ENCODE results near the gene FKBP10. TPM values are rescaled to one million over a fixed set of nuclear protein-coding genes. Genes with fewer than 3 reads are reported as not detected.

Gene FKBP10
- 108 TPM for polyA plus RNA-seq (2013, experiment 1 of 2)
- 105 TPM for polyA plus RNA-seq (2013, experiment 2 of 2)

GRCh38 chr17:41812381-41813151 is at the start of gene FKBP10:
Gene FKBP10 (plus strand): TSS chr17:41813004. CDS start chr17:41813035, 31 bp downstream.
- peaks cover 9% of the 10 kb centered on the region; the same call in 1 of the 2 replicates for H3K27me3 ChIP-seq (ENCODE audit: insufficient read depth, low read length)
- H3K9me3 ChIP-seq (ENCODE audit: insufficient read depth, low read depth, low read length): no peaks in the 10 kb centered on the region
- H3K4me3 ChIP-seq (ENCODE audit: low read length): peak within 1 kb of the TSS; percentile 81
- H3K4me1 ChIP-seq (ENCODE audit: insufficient read depth, low read length): peaks cover 11% of the 10 kb centered on the region
- WGBS: under 1% methylated on average over 29 of the region's 35 CpGs
- H3K9ac ChIP-seq (ENCODE audit: low read depth, low read length): peak within 1 kb of the TSS; percentile 78
- H3K27ac ChIP-seq (ENCODE audit: low read depth, low read length): peak within 1 kb of the TSS; percentile 73
- peaks cover 12% of the 10 kb centered on the region for H3K36me3 ChIP-seq (ENCODE audit: insufficient read depth, low read length)

- WGBS: 97% methylated on average over 8 of the region's 8 CpGs
- Histone ChIP-seq H3K27ac (ENCODE audit: low read depth, low read length) (no peak overlapping the region), H3K36me3 (ENCODE audit: insufficient read depth, low read length) (peaks cover 80% of the 10 kb centered on the region), H3K9ac (ENCODE audit: low read depth, low read length) (no peak overlapping the region), H3K9me3 (ENCODE audit: insufficient read depth, low read depth, low read length) (no peaks in the 10 kb centered on the region), H3K27me3 (ENCODE audit: insufficient read depth, low read length) (no peaks in the 10 kb centered on the region), H3K4me3 (ENCODE audit: low read length) (no peak overlapping the region), H3K4me1 (ENCODE audit: insufficient read depth, low read length) (no peaks in the 10 kb centered on the region)
Measured at GRCh38 chr17:41763327-41763726, 49.5 kb upstream of the FKBP10 start.

- H3K4me3 ChIP-seq (ENCODE audit: low read length): no peak overlapping the region
- H3K4me1 ChIP-seq (ENCODE audit: insufficient read depth, low read length): no peaks in the 10 kb centered on the region
- H3K9me3 ChIP-seq (ENCODE audit: insufficient read depth, low read depth, low read length): no peaks in the 10 kb centered on the region
- peaks cover 86% of the 10 kb centered on the region for H3K36me3 ChIP-seq (ENCODE audit: insufficient read depth, low read length)
- H3K27ac ChIP-seq (ENCODE audit: low read depth, low read length): no peak overlapping the region
- no peaks in the 10 kb centered on the region for H3K27me3 ChIP-seq (ENCODE audit: insufficient read depth, low read length)
- H3K9ac ChIP-seq (ENCODE audit: low read depth, low read length): no peak overlapping the region
Measured at GRCh38 chr17:41766135-41766534, 46.7 kb upstream of the FKBP10 start.

- 96% methylated on average over 18 of the region's 18 CpGs for WGBS
- Histone ChIP-seq H3K27ac (ENCODE audit: low read depth, low read length) (no peak overlapping the region), H3K4me3 (ENCODE audit: low read length) (no peak overlapping the region), H3K4me1 (ENCODE audit: insufficient read depth, low read length) (peaks cover 8% of the 10 kb centered on the region), H3K9ac (ENCODE audit: low read depth, low read length) (no peak overlapping the region), H3K9me3 (ENCODE audit: insufficient read depth, low read depth, low read length) (no peaks in the 10 kb centered on the region), H3K27me3 (ENCODE audit: insufficient read depth, low read length) (no peaks in the 10 kb centered on the region), H3K36me3 (ENCODE audit: insufficient read depth, low read length) (peaks cover 83% of the 10 kb centered on the region)
Measured at GRCh38 chr17:41767324-41768042, 45.3 kb upstream of the FKBP10 start.

- Histone ChIP-seq H3K9me3 (ENCODE audit: insufficient read depth, low read depth, low read length) (no peaks in the 10 kb centered on the region), H3K27me3 (ENCODE audit: insufficient read depth, low read length) (no peaks in the 10 kb centered on the region), H3K4me1 (ENCODE audit: insufficient read depth, low read length) (peaks cover 19% of the 10 kb centered on the region), H3K9ac (ENCODE audit: low read depth, low read length) (no peak overlapping the region), H3K36me3 (ENCODE audit: insufficient read depth, low read length) (peaks cover 74% of the 10 kb centered on the region), H3K27ac (ENCODE audit: low read depth, low read length) (no peak overlapping the region), H3K4me3 (ENCODE audit: low read length) (no peak overlapping the region)
- 96% methylated on average over 23 of the region's 23 CpGs for WGBS
Measured at GRCh38 chr17:41768682-41769288, 44.0 kb upstream of the FKBP10 start.

GRCh38 chr17:41769346-41769862 is 43.4 kb upstream of the FKBP10 start:
- Histone ChIP-seq H3K9me3 (ENCODE audit: insufficient read depth, low read depth, low read length) (no peaks in the 10 kb centered on the region), H3K9ac (ENCODE audit: low read depth, low read length) (no peak overlapping the region), H3K36me3 (ENCODE audit: insufficient read depth, low read length) (peaks cover 70% of the 10 kb centered on the region), H3K27ac (ENCODE audit: low read depth, low read length) (no peak overlapping the region), H3K27me3 (ENCODE audit: insufficient read depth, low read length) (no peaks in the 10 kb centered on the region), H3K4me3 (ENCODE audit: low read length) (no peak overlapping the region), H3K4me1 (ENCODE audit: insufficient read depth, low read length) (peaks cover 21% of the 10 kb centered on the region)
- 94% methylated on average over 16 of the region's 16 CpGs for WGBS

- Histone ChIP-seq H3K27ac (ENCODE audit: low read depth, low read length) (no peak overlapping the region), H3K36me3 (ENCODE audit: insufficient read depth, low read length) (peaks cover 65% of the 10 kb centered on the region), H3K9me3 (ENCODE audit: insufficient read depth, low read depth, low read length) (no peaks in the 10 kb centered on the region), H3K4me3 (ENCODE audit: low read length) (no peak overlapping the region), H3K9ac (ENCODE audit: low read depth, low read length) (no peak overlapping the region), H3K4me1 (ENCODE audit: insufficient read depth, low read length) (peaks cover 22% of the 10 kb centered on the region), H3K27me3 (ENCODE audit: insufficient read depth, low read length) (no peaks in the 10 kb centered on the region)
- WGBS: 94% methylated on average over 3 of the region's 3 CpGs
Measured at GRCh38 chr17:41769985-41770384, 42.8 kb upstream of the FKBP10 start.

- Histone ChIP-seq H3K9ac (ENCODE audit: low read depth, low read length) (no peak overlapping the region), H3K27ac (ENCODE audit: low read depth, low read length) (peak overlapping the region; percentile 49; the same call in 1 of the 2 replicates), H3K4me3 (ENCODE audit: low read length) (no peak overlapping the region), H3K36me3 (ENCODE audit: insufficient read depth, low read length) (peaks cover 51% of the 10 kb centered on the region), H3K27me3 (ENCODE audit: insufficient read depth, low read length) (no peaks in the 10 kb centered on the region), H3K9me3 (ENCODE audit: insufficient read depth, low read depth, low read length) (no peaks in the 10 kb centered on the region), H3K4me1 (ENCODE audit: insufficient read depth, low read length) (peaks cover 35% of the 10 kb centered on the region)
- 91% methylated on average over 17 of the region's 17 CpGs for WGBS
Measured at GRCh38 chr17:41771389-41772206, 41.2 kb upstream of the FKBP10 start.

GRCh38 chr17:41772218-41772585 is 40.6 kb upstream of the FKBP10 start:
- Histone ChIP-seq H3K36me3 (ENCODE audit: insufficient read depth, low read length) (peaks cover 45% of the 10 kb centered on the region), H3K27ac (ENCODE audit: low read depth, low read length) (peak overlapping the region; percentile 49), H3K9me3 (ENCODE audit: insufficient read depth, low read depth, low read length) (no peaks in the 10 kb centered on the region), H3K4me3 (ENCODE audit: low read length) (no peak overlapping the region), H3K4me1 (ENCODE audit: insufficient read depth, low read length) (peaks cover 36% of the 10 kb centered on the region), H3K27me3 (ENCODE audit: insufficient read depth, low read length) (no peaks in the 10 kb centered on the region), H3K9ac (ENCODE audit: low read depth, low read length) (peak overlapping the region; percentile 24; the same call in 1 of the 2 replicates)
- WGBS: 84% methylated on average over 4 of the region's 4 CpGs

GRCh38 chr17:41772586-41773189 is 40.1 kb upstream of the FKBP10 start:
- peak overlapping the region; percentile 24; the same call in 1 of the 2 replicates for H3K9ac ChIP-seq (ENCODE audit: low read depth, low read length)
- peak overlapping the region; percentile 49 for H3K27ac ChIP-seq (ENCODE audit: low read depth, low read length)
- peaks cover 41% of the 10 kb centered on the region for H3K4me1 ChIP-seq (ENCODE audit: insufficient read depth, low read length)
- peaks cover 40% of the 10 kb centered on the region for H3K36me3 ChIP-seq (ENCODE audit: insufficient read depth, low read length)
- no peak overlapping the region for H3K4me3 ChIP-seq (ENCODE audit: low read length)
- 94% methylated on average over 19 of the region's 19 CpGs for WGBS
- H3K27me3 ChIP-seq (ENCODE audit: insufficient read depth, low read length): no peaks in the 10 kb centered on the region
- no peaks in the 10 kb centered on the region for H3K9me3 ChIP-seq (ENCODE audit: insufficient read depth, low read depth, low read length)

Measured in HUES64 (cell line).